HEK293 (cell line): Measurements from ENCODE around the gene PMVK.

Source experiments
- CTCF ChIA-PET: fragments of 350-600 bp; formaldehyde crosslinking; extraction: SDS; loops from one replicate; lab custom pipeline; 2021; ENCODE audit warnings: antibody characterized with exemption; lab: Yijun Ruan, JAX
- POLR2A ChIA-PET: fragments of 300-600 bp; formaldehyde crosslinking; extraction: SDS; loops from one replicate; lab custom pipeline; 2020; ENCODE audit warnings: antibody characterized with exemption, inconsistent platforms; lab: Yijun Ruan, JAX
- H3K27ac ChIP-seq: fragments of 200-500 bp; sonication (Bioruptor generic); 2 replicates; pipeline ENCODE4 v1.5.1; 2014; ENCODE audit warnings: low read depth, low read length, control low read depth, inconsistent platforms; ENCODE audit errors: extremely low read depth
- H3K36me3 ChIP-seq, 2 experiments: fragments of 200-500 bp in 1 of 2; sonication (Bioruptor generic) in 1 of 2; 1 replicate in 1 of 2; 2 replicates in 1 of 2; pipeline ENCODE4 v1.5.1; 2014 to 2017; ENCODE audit warnings: inconsistent platforms in 2 of 2, low read length in 2 of 2; ENCODE audit not compliant: control insufficient read depth in 2 of 2, insufficient read depth in 1 of 2
- H3K4me1 ChIP-seq: fragments of 200-500 bp; sonication (Bioruptor generic); 2 replicates; pipeline ENCODE4 v1.5.1; 2014; ENCODE audit warnings: mild to moderate bottlenecking, low read length, inconsistent platforms; ENCODE audit not compliant: control insufficient read depth, insufficient read depth
- H3K4me3 ChIP-seq: 2 replicates; pipeline ENCODE4 v1.5.1; 2011; ENCODE audit warnings: low read depth, mild to moderate bottlenecking, control low read depth, low read length, moderate library complexity
- H3K9me3 ChIP-seq: fragments of 200-500 bp; sonication (Bioruptor generic); 2 replicates; pipeline ENCODE4 v1.5.1; 2014; ENCODE audit warnings: low read depth, low read length, inconsistent platforms; ENCODE audit not compliant: control insufficient read depth, insufficient read depth
- SCRT1 ChIP-seq: fragments of 450-650 bp; formaldehyde crosslinking; IDR thresholded peaks from 2 replicates; pipeline ENCODE4 v1.5.1; 2016; ENCODE audit warnings: missing biosample characterization, missing genetic modification characterization, borderline replicate concordance
- SCRT2 ChIP-seq: fragments of 450-650 bp; formaldehyde crosslinking; IDR thresholded peaks from 2 replicates; pipeline ENCODE4 v1.5.1; 2016; ENCODE audit warnings: missing biosample characterization, missing genetic modification characterization
- SETDB1 ChIP-seq: IDR thresholded peaks from one replicate; pipeline ENCODE4 v1.6.1; 2017; ENCODE audit warnings: mild to moderate bottlenecking, low read length, moderate library complexity, mixed read lengths; ENCODE audit not compliant: insufficient read length
- WT1 ChIP-seq: fragments of 450-650 bp; formaldehyde crosslinking; IDR thresholded peaks from 2 replicates; pipeline ENCODE4 v1.5.1; 2016; ENCODE audit warnings: missing biosample characterization, missing genetic modification characterization
- YY2 ChIP-seq: fragments of 450-650 bp; formaldehyde crosslinking; IDR thresholded peaks from 2 replicates; pipeline ENCODE4 v1.5.1; 2016; ENCODE audit warnings: missing biosample characterization, missing genetic modification characterization
- ZBTB17 ChIP-seq: fragments of 450-650 bp; formaldehyde crosslinking; IDR thresholded peaks from 2 replicates; pipeline ENCODE4 v1.5.1; 2016; ENCODE audit warnings: missing biosample characterization, missing genetic modification characterization
- ZBTB8A ChIP-seq: fragments of 450-650 bp; formaldehyde crosslinking; IDR thresholded peaks from 2 replicates; pipeline ENCODE4 v1.5.1; 2016; ENCODE audit warnings: missing biosample characterization, missing genetic modification characterization
- ZFHX2 ChIP-seq: fragments of 450-650 bp; formaldehyde crosslinking; conservative IDR thresholded peaks from 2 replicates; pipeline ENCODE4 v1.5.1; 2016; ENCODE audit warnings: missing biosample characterization, missing genetic modification characterization
- ZNF140 ChIP-seq: fragments of 450-650 bp; formaldehyde crosslinking; IDR thresholded peaks from 2 replicates; pipeline ENCODE4 v1.5.1; 2016; ENCODE audit warnings: missing biosample characterization, missing genetic modification characterization
- ZNF223 ChIP-seq: fragments of 450-650 bp; formaldehyde crosslinking; IDR thresholded peaks from 2 replicates; pipeline ENCODE4 v1.5.1; 2016; ENCODE audit warnings: missing biosample characterization, missing genetic modification characterization
- ZNF366 ChIP-seq: fragments of 450-650 bp; formaldehyde crosslinking; conservative IDR thresholded peaks from 2 replicates; pipeline ENCODE4 v1.5.1; 2016; ENCODE audit warnings: missing biosample characterization, missing genetic modification characterization
- ZNF529 ChIP-seq: fragments of 450-650 bp; formaldehyde crosslinking; IDR thresholded peaks from 2 replicates; pipeline ENCODE4 v1.5.1; 2017; ENCODE audit warnings: missing genetic modification characterization, missing biosample characterization; ENCODE audit not compliant: insufficient replicate concordance
- ZNF585B ChIP-seq: fragments of 450-650 bp; formaldehyde crosslinking; IDR thresholded peaks from 2 replicates; pipeline ENCODE4 v1.5.1; 2016; ENCODE audit warnings: missing biosample characterization, missing genetic modification characterization
- TF ChIP-seq, protein P1 (sequence below): fragments of 450-650 bp; formaldehyde crosslinking; IDR thresholded peaks from 2 replicates; pipeline ENCODE4 v1.5.1; 2016; ENCODE audit warnings: missing biosample characterization, missing genetic modification characterization
- TF ChIP-seq, protein P2 (sequence below): fragments of 450-650 bp; formaldehyde crosslinking; IDR thresholded peaks from 2 replicates; pipeline ENCODE4 v1.5.1; 2017; ENCODE audit warnings: missing biosample characterization, missing genetic modification characterization
- TF ChIP-seq, protein P3 (sequence below): fragments of 450-650 bp; formaldehyde crosslinking; IDR thresholded peaks from 2 replicates; pipeline ENCODE4 v1.5.1; 2016; ENCODE audit warnings: missing biosample characterization, missing genetic modification characterization
- TF ChIP-seq, protein P4 (sequence below): fragments of 450-650 bp; formaldehyde crosslinking; IDR thresholded peaks from 2 replicates; pipeline ENCODE4 v1.5.1; 2016; ENCODE audit warnings: missing biosample characterization, missing genetic modification characterization
- TF ChIP-seq, protein P5 (sequence below): fragments of 450-650 bp; formaldehyde crosslinking; IDR thresholded peaks from 2 replicates; pipeline ENCODE4 v1.5.1; 2016; ENCODE audit warnings: missing biosample characterization, missing genetic modification characterization
- TF ChIP-seq, protein P6 (sequence below): fragments of 450-650 bp; formaldehyde crosslinking; optimal IDR thresholded peaks from 2 replicates; pipeline ENCODE3; 2016; ENCODE audit warnings: missing biosample characterization, mild to moderate bottlenecking, missing genetic modification characterization

Gene PMVK

DNA sequence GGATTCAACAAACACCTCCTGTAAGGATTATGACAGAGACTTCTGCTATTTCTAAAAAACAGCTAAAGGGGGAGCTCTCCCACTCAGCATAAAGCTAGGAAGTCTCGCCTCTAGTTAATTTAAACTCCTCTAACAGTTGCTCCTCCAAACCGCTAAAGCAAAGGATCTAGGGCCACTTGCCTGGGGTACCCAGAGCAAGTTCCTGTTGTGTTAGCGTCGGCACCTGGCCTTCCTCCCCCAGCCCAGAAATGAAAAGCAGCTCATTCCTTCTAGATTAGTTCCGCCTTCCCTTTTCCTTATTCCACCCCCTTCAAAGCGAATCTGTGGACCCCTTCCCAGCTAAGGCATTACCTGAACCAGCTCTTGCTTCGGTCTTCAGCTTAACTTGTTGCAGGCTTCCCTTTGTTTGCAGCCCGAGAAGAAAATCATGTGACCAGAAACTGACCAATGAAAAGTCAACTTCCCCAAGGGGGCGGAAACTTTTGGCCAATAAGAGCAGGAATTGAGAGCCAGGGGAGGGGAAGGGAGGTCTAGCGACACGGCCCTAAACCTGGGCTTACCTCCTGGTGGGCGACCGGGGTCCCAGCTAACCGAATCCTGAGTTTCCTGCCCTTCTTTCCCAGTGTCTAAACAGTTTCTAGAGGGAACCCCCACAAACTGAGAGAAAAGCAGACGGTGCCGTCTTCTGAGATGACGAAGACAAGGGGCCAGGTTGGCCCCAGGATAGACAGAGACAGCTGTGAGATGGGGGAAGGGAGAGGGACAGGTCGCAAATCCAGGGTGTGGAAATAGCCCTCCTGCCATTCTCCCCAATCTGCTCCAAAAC lies 19.4 kb upstream of the PMVK start, which contains the start of gene PBXIP1 (continued):
- TF ChIP-seq, protein P1, sequence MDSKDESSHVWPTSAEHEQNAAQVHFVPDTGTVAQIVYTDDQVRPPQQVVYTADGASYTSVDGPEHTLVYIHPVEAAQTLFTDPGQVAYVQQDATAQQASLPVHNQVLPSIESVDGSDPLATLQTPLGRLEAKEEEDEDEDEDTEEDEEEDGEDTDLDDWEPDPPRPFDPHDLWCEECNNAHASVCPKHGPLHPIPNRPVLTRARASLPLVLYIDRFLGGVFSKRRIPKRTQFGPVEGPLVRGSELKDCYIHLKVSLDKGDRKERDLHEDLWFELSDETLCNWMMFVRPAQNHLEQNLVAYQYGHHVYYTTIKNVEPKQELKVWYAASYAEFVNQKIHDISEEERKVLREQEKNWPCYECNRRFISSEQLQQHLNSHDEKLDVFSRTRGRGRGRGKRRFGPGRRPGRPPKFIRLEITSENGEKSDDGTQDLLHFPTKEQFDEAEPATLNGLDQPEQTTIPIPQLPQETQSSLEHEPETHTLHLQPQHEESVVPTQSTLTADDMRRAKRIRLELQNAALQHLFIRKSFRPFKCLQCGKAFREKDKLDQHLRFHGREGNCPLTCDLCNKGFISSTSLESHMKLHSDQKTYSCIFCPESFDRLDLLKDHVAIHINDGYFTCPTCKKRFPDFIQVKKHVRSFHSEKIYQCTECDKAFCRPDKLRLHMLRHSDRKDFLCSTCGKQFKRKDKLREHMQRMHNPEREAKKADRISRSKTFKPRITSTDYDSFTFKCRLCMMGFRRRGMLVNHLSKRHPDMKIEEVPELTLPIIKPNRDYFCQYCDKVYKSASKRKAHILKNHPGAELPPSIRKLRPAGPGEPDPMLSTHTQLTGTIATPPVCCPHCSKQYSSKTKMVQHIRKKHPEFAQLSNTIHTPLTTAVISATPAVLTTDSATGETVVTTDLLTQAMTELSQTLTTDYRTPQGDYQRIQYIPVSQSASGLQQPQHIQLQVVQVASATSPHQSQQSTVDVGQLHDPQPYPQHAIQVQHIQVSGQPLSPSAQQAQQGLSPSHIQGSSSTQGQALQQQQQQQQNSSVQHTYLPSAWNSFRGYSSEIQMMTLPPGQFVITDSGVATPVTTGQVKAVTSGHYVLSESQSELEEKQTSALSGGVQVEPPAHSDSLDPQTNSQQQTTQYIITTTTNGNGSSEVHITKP (tag by site-specific recombination), result peak; percentile 76
- TF ChIP-seq WT1 (tag by site-specific recombination), result 0 out of 2 replicates have a peak, but pooled peaks have one; percentile 23
- TF ChIP-seq ZBTB17, result peak; percentile 92; the same call in 1 of the 2 replicates

DNA sequence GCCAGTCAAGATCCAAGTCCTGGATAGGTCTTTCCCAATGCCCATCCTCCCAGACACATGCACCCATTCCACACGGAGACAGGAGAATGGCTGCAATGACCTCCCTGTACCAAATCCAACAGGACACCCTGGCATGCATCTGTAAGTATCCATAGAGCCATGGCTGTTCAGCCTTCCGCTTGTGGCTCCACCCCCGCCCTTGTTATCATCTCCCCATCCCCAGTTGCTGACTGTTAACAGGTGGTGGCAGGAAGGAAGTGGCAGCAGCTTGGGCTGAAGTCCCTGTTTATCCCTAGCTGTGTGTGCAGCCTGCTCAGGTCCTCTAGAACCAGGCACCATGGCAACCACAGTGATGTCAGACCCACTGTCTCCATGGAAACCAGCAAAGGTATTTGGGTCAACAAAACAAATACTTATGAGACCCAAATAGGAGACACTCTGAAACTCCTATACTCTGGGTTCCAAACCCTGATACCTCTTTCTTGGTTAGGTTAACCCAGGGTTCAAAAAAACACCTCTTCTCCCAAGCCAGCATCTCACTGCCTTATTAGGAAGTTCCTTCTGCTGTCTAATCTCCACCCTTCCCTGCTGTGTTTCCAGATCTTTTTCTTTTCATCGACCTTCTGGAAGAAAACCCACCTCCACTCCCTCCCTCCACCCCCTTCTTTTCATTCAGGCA lies 18.7 kb upstream of the PMVK start:
- peaks cover 2% of the 10 kb centered on the region; the same call in 1 of the 2 replicates for H3K4me1 ChIP-seq
- H3K4me3 ChIP-seq, result peak overlapping the region; percentile 59
- POLR2A ChIA-PET, result interaction anchor here (0.7 to 3.9 kb wide), 11 partner anchors 11 to 396 kb away, joined by 3 to 41 read pairs (median 5); partner anchors contain the start of genes ADAM15, FLAD1, LENEP and PMVK
- H3K9me3 ChIP-seq, result no peaks in the 10 kb centered on the region
- H3K27ac ChIP-seq, result no peak overlapping the region
- peaks cover 3 to 30% of the 10 kb centered on the region in 2 experiments for H3K36me3 ChIP-seq
- CTCF ChIA-PET, result interaction anchor here (0.7 to 3.0 kb wide), 12 partner anchors 15 to 130 kb away, joined by 3 to 10 read pairs (median 6); partner anchors contain the start of genes ADAM15, FLAD1 and PMVK
- TF ChIP-seq, protein P2, sequence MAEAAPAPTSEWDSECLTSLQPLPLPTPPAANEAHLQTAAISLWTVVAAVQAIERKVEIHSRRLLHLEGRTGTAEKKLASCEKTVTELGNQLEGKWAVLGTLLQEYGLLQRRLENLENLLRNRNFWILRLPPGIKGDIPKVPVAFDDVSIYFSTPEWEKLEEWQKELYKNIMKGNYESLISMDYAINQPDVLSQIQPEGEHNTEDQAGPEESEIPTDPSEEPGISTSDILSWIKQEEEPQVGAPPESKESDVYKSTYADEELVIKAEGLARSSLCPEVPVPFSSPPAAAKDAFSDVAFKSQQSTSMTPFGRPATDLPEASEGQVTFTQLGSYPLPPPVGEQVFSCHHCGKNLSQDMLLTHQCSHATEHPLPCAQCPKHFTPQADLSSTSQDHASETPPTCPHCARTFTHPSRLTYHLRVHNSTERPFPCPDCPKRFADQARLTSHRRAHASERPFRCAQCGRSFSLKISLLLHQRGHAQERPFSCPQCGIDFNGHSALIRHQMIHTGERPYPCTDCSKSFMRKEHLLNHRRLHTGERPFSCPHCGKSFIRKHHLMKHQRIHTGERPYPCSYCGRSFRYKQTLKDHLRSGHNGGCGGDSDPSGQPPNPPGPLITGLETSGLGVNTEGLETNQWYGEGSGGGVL, result 0 out of 2 replicates have a peak, but pooled peaks have one; percentile 51
- TF ChIP-seq ZNF223, result no peak
- peak; percentile 73; the same call in 1 of the 2 replicates for TF ChIP-seq SCRT1 (tag by site-specific recombination)
- peak; percentile 54; the same call in 1 of the 2 replicates for TF ChIP-seq YY2 (tag by site-specific recombination)
- TF ChIP-seq ZFHX2 (tag by site-specific recombination), result 0 out of 2 replicates have a peak, but pooled peaks have one; percentile 21
- peak; percentile 98 for TF ChIP-seq SCRT2
- TF ChIP-seq, protein P3, sequence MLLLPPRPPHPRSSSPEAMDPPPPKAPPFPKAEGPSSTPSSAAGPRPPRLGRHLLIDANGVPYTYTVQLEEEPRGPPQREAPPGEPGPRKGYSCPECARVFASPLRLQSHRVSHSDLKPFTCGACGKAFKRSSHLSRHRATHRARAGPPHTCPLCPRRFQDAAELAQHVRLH (tag by site-specific recombination), result no peak
- TF ChIP-seq ZNF366 (tag by site-specific recombination), result peak; percentile 40

DNA sequence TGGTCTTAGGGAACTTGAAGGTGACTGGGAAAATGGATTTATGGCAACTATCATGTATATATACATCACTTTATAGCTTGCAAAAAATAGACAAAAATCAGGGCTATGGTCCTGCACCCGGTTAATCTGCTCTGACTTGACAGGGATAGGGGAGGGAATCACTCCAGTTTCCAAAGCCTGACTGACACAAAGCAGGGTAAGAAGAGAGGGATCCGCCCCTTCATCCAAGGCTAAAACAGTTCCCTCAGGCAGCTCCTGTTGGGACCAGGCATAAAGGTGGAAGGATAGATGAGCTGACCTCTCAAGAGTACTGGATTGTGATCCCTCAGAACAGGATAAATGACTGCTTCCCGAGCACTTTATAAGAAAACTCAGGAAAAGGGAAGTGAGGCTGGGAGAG lies 18.0 kb upstream of the PMVK start:
- peaks cover 2% of the 10 kb centered on the region; the same call in 1 of the 2 replicates for H3K4me1 ChIP-seq
- CTCF ChIA-PET, result interaction anchor here (0.7 to 3.0 kb wide), 5 partner anchors 14 to 395 kb away, joined by 3 to 9 read pairs (median 4); no protein-coding TSS in a partner anchor
- peaks cover 3 to 26% of the 10 kb centered on the region in 2 experiments; a peak in 2 of 3 replicates for H3K36me3 ChIP-seq
- POLR2A ChIA-PET, result interaction anchor here (1.4 to 2.1 kb wide), 2 partner anchors 29 to 62 kb away, joined by 5 to 7 read pairs; partner anchors contain the start of gene FLAD1
- no peak overlapping the region for H3K4me3 ChIP-seq
- no peaks in the 10 kb centered on the region for H3K9me3 ChIP-seq
- H3K27ac ChIP-seq, result no peak overlapping the region
- TF ChIP-seq SETDB1 (no peak), ZNF529 (tag by site-specific recombination) (no peak), ZBTB8A (tag by site-specific recombination) (no peak), ZNF140 (no peak), ZNF585B (tag by site-specific recombination) (no peak)
- TF ChIP-seq, protein P4, sequence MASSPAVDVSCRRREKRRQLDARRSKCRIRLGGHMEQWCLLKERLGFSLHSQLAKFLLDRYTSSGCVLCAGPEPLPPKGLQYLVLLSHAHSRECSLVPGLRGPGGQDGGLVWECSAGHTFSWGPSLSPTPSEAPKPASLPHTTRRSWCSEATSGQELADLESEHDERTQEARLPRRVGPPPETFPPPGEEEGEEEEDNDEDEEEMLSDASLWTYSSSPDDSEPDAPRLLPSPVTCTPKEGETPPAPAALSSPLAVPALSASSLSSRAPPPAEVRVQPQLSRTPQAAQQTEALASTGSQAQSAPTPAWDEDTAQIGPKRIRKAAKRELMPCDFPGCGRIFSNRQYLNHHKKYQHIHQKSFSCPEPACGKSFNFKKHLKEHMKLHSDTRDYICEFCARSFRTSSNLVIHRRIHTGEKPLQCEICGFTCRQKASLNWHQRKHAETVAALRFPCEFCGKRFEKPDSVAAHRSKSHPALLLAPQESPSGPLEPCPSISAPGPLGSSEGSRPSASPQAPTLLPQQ, result no peak
- TF ChIP-seq, protein P5, sequence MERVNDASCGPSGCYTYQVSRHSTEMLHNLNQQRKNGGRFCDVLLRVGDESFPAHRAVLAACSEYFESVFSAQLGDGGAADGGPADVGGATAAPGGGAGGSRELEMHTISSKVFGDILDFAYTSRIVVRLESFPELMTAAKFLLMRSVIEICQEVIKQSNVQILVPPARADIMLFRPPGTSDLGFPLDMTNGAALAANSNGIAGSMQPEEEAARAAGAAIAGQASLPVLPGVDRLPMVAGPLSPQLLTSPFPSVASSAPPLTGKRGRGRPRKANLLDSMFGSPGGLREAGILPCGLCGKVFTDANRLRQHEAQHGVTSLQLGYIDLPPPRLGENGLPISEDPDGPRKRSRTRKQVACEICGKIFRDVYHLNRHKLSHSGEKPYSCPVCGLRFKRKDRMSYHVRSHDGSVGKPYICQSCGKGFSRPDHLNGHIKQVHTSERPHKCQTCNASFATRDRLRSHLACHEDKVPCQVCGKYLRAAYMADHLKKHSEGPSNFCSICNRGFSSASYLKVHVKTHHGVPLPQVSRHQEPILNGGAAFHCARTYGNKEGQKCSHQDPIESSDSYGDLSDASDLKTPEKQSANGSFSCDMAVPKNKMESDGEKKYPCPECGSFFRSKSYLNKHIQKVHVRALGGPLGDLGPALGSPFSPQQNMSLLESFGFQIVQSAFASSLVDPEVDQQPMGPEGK (tag by site-specific recombination), result no peak
- TF ChIP-seq, protein P6, sequence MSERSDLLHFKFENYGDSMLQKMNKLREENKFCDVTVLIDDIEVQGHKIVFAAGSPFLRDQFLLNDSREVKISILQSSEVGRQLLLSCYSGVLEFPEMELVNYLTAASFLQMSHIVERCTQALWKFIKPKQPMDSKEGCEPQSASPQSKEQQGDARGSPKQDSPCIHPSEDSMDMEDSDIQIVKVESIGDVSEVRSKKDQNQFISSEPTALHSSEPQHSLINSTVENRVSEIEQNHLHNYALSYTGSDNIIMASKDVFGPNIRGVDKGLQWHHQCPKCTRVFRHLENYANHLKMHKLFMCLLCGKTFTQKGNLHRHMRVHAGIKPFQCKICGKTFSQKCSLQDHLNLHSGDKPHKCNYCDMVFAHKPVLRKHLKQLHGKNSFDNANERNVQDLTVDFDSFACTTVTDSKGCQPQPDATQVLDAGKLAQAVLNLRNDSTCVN (tag by site-specific recombination), result no peak
